NCI-H2029 (cell line): ENCODE measurements around the gene PCYT2.

Experiments used
- DNase-seq: peaks from one replicate; lab custom pipeline; 2025; lab: John Stamatoyannopoulos, UW

Gene PCYT2

DNA sequence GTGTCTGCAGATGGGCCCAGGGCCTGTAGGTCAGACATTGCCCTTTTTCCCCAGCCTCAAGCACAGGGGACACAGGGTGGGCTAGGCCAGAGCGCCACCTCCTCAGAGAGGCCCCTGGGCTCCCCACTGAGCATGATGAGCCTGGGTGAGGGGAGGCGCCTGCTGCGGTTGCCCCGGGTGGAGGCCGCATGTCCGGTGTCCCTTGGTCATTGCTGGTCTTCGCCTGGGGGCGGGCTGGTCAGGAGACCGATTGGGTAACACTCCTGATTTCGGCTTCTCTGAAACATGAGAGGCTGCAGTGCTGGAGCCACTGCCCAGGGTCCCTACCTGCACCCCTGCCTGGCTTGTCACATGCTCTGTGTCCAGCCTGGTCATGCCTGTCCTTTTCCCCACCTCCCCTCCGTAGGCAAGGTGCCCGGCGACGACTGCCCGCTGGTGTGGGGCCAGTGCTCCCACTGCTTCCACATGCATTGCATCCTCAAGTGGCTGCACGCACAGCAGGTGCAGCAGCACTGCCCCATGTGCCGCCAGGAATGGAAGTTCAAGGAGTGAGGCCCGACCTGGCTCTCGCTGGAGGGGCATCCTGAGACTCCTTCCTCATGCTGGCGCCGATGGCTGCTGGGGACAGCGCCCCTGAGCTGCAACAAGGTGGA, 11.6 kb downstream of the PCYT2 start:
- DNase-seq, result no peak

DNA sequence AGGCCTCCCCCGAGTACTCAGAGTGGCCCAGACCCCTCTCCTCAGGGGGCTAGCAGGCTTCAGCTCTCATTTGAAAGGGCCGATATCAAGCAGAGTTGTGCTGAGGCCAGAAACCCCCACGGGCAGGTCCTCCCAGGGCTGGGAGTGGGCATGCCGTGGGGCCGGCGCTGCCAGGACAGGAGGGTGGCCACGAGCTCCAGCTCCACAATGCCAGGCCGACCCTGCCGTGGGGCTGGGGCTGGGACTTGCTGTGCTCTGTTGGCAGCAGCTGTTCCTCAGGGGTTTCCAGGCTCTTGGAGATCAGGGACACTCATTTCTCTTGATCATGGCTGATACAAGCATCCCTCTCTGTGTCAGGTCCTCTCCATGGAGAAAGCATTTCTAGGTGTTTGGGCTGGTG, 12.3 kb downstream of the PCYT2 start:
- DNase-seq, result no peak

- DNase-seq, result no peak
These were observed 13.0 kb downstream of the PCYT2 start for GRCh38 chr17:81898029-81898866.

DNA sequence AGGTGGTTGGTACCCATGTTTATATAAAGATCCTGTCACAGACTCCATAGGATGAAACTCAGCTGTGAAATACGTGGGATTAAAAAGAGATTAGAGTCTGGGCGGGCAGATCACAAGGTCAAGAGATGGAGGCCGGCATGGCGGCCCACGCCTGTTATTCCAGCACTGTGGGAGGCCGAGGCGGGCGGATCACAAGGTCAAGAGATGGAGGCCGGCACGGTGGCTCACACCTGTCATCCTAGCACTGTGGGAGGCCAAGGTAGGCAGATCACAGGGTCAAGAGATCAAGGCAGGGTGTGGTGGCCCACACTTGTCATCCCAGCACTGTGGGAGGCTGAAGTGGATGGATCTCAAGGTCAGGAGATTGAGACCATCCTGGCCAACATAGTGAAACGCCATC, 15.8 kb downstream of the PCYT2 start:
- no peak for DNase-seq

- DNase-seq, result no peak
These were observed 20.0 kb downstream of the PCYT2 start for GRCh38 chr17:81891303-81891552.

- DNase-seq, result no peak
These were observed 20.5 kb downstream of the PCYT2 start for GRCh38 chr17:81890447-81891302.

DNA sequence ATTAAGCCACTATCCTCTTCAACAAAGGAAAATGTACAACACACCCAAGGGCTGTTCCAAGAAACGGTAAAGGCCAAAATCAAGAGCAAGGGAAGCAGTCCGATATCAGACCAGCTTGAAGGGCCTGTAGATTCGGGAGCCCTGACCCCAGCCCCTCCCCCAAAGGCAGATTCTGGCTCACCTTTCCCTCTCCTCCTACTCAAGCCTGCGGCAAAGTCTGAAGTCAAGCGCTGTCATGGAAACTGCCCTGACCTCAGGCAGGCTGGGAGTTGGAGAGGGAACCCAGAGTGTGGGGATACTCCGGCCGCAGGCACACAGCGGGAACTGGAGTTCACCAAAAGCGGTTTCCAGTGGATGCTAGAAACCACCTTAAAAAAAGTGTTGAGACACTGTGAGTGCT, 21.6 kb downstream of the PCYT2 start:
- DNase-seq, result no peak

DNA sequence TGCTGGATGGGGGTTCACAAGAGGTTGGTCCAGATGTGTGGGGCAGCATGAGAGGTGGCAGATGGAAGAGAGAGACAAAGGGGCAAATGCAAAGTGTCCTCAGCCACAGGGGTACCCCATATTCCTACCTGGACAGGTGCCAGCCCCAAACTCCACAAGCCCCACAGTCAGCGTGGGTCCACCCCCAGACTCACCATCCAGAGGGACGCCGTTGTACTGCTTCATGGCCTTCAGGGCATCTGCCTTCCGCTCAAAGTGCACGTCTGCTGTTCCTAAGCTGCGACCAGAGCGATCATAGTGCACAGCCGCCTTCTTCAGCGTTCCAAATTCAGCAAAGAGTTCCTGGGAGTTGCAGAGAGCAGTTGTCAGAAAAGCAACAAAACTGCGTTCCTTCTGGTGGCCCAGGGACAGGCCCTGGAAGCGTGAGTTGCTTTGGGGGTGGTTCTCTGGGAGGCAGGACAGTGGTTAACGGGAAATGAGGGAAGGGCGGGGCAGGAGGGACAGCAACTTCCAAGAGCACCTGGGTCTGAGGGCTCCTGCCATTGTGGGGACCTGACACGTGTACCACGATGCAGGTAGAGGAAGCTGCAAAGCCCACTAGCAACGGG, 22.1 kb downstream of the PCYT2 start:
- DNase-seq, result no peak

DNA sequence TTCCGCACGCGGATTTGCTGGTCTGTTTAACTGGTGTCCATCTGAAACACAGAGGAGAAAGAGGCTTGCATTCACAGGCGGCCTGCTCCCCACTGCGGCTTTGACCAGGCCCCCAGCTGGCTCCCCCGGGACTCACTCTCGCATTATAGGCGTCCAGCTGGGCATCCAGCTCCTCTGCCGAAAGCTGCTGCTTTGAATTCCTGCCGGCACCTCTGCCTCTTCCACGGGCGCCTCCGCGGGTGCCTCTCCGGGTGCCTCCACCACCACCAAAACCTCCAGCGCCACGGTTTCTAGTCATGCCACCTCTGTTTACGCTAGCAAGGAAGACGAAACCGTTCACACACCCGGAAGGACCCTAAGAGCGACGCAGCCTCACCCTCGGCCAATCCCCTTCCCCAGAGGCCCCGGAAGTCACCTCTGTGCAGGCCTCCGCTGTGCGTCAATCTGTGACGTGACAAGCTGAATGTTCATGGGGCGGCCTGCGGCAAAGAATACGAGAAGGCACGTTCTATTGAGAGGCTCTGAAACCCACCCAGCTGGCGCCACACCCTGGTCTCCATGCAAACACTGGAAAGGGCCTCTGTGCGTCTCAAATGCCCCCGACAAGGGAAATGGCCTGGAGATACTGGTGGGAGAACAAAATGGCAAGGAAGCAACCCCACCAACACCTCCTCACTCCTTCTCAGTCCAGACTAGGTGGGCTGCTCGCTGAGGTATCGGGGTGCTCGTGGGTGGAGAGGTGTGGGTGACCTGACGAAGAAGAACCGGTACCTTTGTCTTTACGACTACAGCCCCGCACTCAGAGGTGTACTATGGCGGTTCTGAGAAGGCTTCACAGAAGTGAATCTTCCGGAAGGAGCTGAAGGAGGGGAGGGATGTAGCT, 22.9 kb downstream of the PCYT2 start:
- DNase-seq, result no peak

- DNase-seq, result no peak
These were observed 25.2 kb downstream of the PCYT2 start for GRCh38 chr17:81885869-81886548.

DNA sequence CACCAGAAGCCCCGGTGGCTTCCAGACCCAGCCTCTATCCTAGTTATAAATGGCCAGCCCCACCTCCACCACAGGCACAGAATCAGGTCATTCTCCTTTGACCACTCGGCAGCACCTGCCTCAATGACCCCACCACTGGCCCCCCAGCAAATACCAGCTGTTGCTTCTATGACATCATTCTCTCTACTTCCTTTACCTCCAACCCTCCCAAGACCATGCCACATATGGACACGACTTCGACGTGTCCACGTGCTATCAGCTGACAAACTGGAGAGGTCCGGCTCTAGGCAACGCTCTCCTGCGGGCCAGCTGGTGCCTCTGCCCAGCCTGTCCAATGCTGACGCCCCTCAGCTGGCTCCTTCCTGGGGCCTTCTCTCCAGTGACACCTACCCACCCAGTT, 25.7 kb downstream of the PCYT2 start:
- no peak for DNase-seq

- no peak for DNase-seq
These were observed 26.2 kb downstream of the PCYT2 start for GRCh38 chr17:81884968-81885367.

- no peak for DNase-seq
These were observed 26.7 kb downstream of the PCYT2 start for GRCh38 chr17:81884520-81884919.

- DNase-seq, result no peak
These were observed 32.1 kb downstream of the PCYT2 start for GRCh38 chr17:81879121-81879520.

GRCh38 chr17:81878294-81878693, 32.9 kb downstream of the PCYT2 start:
- no peak for DNase-seq

- DNase-seq, result no peak
These were observed 33.6 kb downstream of the PCYT2 start for GRCh38 chr17:81877569-81877968.

DNA sequence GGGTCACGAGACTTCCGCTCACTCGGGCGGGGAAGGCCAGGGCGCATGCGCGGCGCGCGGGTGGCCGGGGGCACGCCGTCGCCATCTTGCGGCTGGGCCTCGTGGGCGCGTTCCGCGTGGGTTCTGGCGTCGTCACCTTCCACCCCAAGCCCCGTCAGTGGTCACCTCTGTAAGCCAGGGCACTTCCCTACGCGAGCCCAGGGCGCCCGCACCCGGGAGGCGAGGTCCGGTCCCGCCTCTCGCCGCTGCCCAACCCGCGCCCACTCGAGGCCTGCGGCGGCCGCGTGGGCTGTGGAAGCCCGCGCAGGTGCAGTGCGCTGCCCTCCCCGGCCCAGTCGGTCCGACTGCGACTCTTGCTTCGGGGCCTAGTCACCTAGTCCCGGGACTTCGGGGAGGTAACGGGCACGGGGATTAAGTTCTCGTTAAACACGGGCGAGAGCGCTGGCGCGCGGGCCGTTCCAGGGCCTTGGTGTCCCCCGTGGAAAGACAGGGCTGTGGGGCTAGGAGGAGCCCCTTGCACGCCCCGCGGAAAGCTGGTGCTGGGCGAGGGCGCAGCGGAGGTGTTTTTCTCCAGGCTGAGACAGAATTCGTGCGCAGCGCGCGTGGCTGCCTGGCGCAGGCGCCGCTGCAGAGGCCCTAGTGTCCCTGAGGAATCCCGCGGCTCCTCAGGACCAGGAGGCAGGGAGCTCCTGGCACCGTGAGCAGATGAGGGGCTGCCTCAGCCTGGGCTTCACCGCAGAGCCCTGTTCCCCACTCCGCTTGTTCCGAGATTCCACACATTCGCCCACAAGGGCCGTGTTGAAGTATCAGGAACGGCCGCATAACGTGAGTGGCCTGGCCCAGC, 39.6 kb downstream of the PCYT2 start:
- peak; percentile 82 for DNase-seq

DNA sequence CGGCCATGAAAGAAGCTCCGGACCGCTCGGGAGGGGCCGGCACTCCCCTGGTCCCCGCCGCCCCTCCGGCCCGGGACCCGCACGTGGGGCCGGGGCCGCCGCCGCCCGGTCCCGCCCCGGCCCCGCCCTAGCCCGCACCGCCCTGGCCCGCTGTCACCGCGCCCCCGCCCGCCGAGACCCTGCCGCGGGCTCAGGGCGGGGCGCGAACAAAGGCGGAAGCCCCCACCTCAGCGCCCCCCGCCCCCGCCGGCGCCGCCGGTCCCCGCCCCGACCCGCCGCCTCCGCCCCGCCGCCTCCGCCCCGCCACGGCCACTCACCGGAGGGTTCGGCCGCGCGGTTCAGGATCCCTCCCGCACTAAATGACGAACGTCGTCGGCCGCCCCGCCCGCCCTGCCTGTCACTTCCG, 40.2 kb downstream of the PCYT2 start, which contains the start of gene ARHGDIA:
TSS of gene ARHGDIA (minus strand) at position 357 of the 406 bp plus-strand sequence. CDS start 1,407 bp downstream, outside the sequence.
- DNase-seq, result no peak

GRCh38 chr17:81870131-81870980, 40.8 kb downstream of the PCYT2 start:
- no peak for DNase-seq
